Fibroblast of mammary gland (primary cell): ENCODE results near the gene LHX2.

Experiments
- DNase-seq: peaks from one replicate; pipeline ENCODE4 v3.0.0-alpha.2; 2010; ENCODE audit warnings: low read depth
- H3K4me3 ChIP-seq: 2 replicates; pipeline ENCODE4 v1.5.1; 2011; ENCODE audit warnings: low read depth, mild to moderate bottlenecking, low read length, moderate library complexity; ENCODE audit not compliant: control insufficient read depth
- CTCF ChIP-seq: conservative IDR thresholded peaks from 2 replicates; pipeline ENCODE4 v1.5.1; 2011; ENCODE audit warnings: low read depth, low read length, inconsistent platforms; ENCODE audit not compliant: control insufficient read depth, insufficient read depth

The LHX2 gene

GRCh38 chr9:124017929-124018729 lies 6.6 kb downstream of the LHX2 start:
- no peak overlapping the region for H3K4me3 ChIP-seq
- no peak for TF ChIP-seq CTCF
- DNase-seq, result no peak

- TF ChIP-seq CTCF, result no peak
- H3K4me3 ChIP-seq, result no peak overlapping the region
- DNase-seq, result no peak
Observed at GRCh38 chr9:124018730-124019697, 7.4 kb downstream of the LHX2 start.

GRCh38 chr9:124019771-124020519 lies 8.4 kb downstream of the LHX2 start:
- H3K4me3 ChIP-seq, result no peak overlapping the region
- no peak for DNase-seq
- TF ChIP-seq CTCF, result no peak

- no peak overlapping the region for H3K4me3 ChIP-seq
- TF ChIP-seq CTCF, result no peak
- no peak for DNase-seq
Observed at GRCh38 chr9:124020520-124021384, 9.2 kb downstream of the LHX2 start.

GRCh38 chr9:124021385-124021769 lies 9.8 kb downstream of the LHX2 start:
- no peak overlapping the region for H3K4me3 ChIP-seq
- no peak for DNase-seq

More at GRCh38 chr9:124021385-124021769, 9.8 kb downstream of the LHX2 start:
- no peak for TF ChIP-seq CTCF
